Stomach (tissue), 9 donors: ENCODE data around the gene EPHB6. TPM values are rescaled to one million over a fixed set of nuclear protein-coding genes. Genes with fewer than 3 reads are reported as not detected.

Source experiments
- DNase-seq, 2 donors: peaks; one replicate each; pipeline versions ENCODE4 v3.0.0 to v3.0.0-alpha.2; 2013 to 2019
- H3K27ac ChIP-seq, 5 donors: fragments of 200-600 bp in 4 of 5; sonication (generic) in 4 of 5; one replicate each; pipeline ENCODE4 v1.5.1; 2013 to 2019; ENCODE audit warnings: mild to moderate bottlenecking in 1 of 5, moderate library complexity in 1 of 5
- H3K27me3 ChIP-seq, 3 donors: fragments of 200-600 bp; sonication (generic); one replicate each; pipeline ENCODE4 v1.5.1; 2017 to 2019; ENCODE audit warnings: mixed run types in 1 of 3
- H3K36me3 ChIP-seq, 4 donors: fragments of 200-600 bp; sonication (generic); 1 replicate in 3 of 4; 2 replicates in 1 of 4; pipeline ENCODE4 v1.5.1; 2016 to 2019
- H3K4me1 ChIP-seq, 4 donors: fragments of 200-600 bp; sonication (generic); one replicate each; pipeline ENCODE4 v1.5.1; 2016 to 2019
- H3K4me3 ChIP-seq, 4 donors: fragments of 200-600 bp; sonication (generic) in 3 of 4; one replicate each; pipeline ENCODE4 v1.5.1; 2016 to 2019; ENCODE audit warnings: mild to moderate bottlenecking in 1 of 4
- H3K9me3 ChIP-seq, 4 donors: fragments of 200-600 bp; sonication (generic); one replicate each; pipeline ENCODE4 v1.5.1; 2016 to 2019
- EP300 ChIP-seq: sonication (generic); formaldehyde crosslinking; IDR thresholded peaks from one replicate; pipeline ENCODE4 v1.6.1; 2017; ENCODE audit warnings: antibody characterized with exemption
- POLR2A ChIP-seq, 4 donors: fragments of 450-650 bp; IDR thresholded peaks; one replicate each; pipeline ENCODE4 v1.6.1; 2016; ENCODE audit warnings: antibody characterized with exemption in 4 of 4, control low read depth in 2 of 4, mild to moderate bottlenecking in 1 of 4, moderate library complexity in 1 of 4
- POLR2AphosphoS5 ChIP-seq, 3 donors: sonication (generic); formaldehyde crosslinking; IDR thresholded peaks; one replicate each; pipeline ENCODE4 v1.6.1; 2016; ENCODE audit warnings: antibody characterized with exemption in 3 of 3
- WGBS, 5 donors: extraction: QIAGEN DNeasy Blood & Tissue Kit in 3 of 5; methylation state at CpG; one replicate each; pipeline versions ENCODE4 v1.1.5 to v1.1.7; 2013 to 2018; 5-methylcytosine and 5-hydroxymethylcytosine counted together
- intact Hi-C: fragments of 100-400 bp; cut with DNase I; formaldehyde crosslinking; loops from one replicate; pipeline ENCODE4 v1.15.1; 2023; ENCODE audit warnings: low total_unique reads
- polyA plus RNA-seq, 3 donors: library from polyadenylated mRNA; stranded (reverse); fragments of 200-250 nt; gene quantifications; one replicate each; pipeline ENCODE4 v1.2.3, GENCODE V29; 2013
- total RNA-seq, 5 donors: library from RNA; depleted of rRNA; stranded (reverse); fragments of >200 nt; gene quantifications; one replicate each; pipeline versions ENCODE4 v1.1.0 to v1.2.3, GENCODE V29; 2014 to 2016
- TF ChIP-seq, protein P1 (sequence below), 7 experiments: fragments of 450-650 bp in 4 of 7; fragments of 200-600 bp in 3 of 7; sonication (generic) in 3 of 7; IDR thresholded peaks; one replicate each; pipeline ENCODE4 v1.5.1; 2016 to 2019; ENCODE audit warnings: antibody characterized with exemption in 7 of 7, control low read depth in 2 of 7, mild to moderate bottlenecking in 1 of 7
- donor health status: healthy with polysubstance abuse.
- donor health status: Bipolar disorder and iron deficiency.
- donor health status: healthy.

The EPHB6 gene
- total and polyA plus RNA-seq, 8 donors: 5.4 to 23.1 (median 8.1) TPM

DNA sequence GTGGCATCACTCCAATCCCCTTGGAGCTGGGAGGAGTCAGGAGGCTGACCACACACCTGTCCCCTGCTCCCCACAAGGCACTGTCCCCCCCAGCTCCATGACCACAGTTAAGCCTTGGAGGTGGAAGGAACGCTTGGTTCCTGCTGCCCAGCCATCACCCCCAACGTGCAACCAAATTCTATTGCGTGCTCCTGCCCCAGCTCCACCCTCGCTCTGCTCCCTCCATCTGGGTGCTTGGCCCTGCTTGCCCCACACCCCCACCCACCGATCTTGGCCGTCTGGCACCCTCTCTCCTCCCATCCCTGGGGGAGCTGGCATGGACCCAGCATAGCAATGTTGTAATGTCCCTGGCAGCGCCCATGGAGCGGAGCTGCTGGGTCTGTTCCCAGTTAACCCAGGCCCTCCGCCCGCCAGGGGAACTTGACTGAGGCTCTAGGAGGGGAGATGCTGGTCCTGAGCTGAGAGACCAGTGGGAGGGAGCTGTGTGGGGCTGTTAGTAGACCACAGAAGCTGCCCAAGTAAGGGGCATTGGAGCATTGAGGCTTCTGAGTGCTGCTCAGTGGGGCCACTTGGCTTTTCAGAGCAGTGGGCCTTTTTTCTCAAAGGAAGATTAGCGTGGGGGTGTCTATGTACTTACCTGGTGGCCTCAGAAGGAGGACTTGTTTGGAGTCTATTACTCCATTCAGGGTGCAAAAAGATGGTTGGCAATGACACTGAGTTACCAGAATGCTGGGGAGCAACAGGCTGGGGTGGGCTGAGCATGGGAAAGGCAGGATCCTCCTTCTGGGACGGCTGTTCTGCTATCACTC lies 1.1 kb downstream of the EPHB6 start:
- no peaks in the 10 kb centered on the region for H3K36me3 ChIP-seq
- TF ChIP-seq POLR2A (IDR thresholded peaks at IDR 0.05): no peak
- no peak for TF ChIP-seq POLR2AphosphoS5 (IDR thresholded peaks at IDR 0.05)
- TF ChIP-seq, protein P1, sequence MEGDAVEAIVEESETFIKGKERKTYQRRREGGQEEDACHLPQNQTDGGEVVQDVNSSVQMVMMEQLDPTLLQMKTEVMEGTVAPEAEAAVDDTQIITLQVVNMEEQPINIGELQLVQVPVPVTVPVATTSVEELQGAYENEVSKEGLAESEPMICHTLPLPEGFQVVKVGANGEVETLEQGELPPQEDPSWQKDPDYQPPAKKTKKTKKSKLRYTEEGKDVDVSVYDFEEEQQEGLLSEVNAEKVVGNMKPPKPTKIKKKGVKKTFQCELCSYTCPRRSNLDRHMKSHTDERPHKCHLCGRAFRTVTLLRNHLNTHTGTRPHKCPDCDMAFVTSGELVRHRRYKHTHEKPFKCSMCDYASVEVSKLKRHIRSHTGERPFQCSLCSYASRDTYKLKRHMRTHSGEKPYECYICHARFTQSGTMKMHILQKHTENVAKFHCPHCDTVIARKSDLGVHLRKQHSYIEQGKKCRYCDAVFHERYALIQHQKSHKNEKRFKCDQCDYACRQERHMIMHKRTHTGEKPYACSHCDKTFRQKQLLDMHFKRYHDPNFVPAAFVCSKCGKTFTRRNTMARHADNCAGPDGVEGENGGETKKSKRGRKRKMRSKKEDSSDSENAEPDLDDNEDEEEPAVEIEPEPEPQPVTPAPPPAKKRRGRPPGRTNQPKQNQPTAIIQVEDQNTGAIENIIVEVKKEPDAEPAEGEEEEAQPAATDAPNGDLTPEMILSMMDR (IDR thresholded peaks at IDR 0.05): no peak
- TF ChIP-seq EP300: no peak
- peak overlapping the region; percentile 64 to 77 (median 73) for H3K4me3 ChIP-seq
- intact Hi-C loops: no loop called here
- DNase-seq: peak; percentile 52 to 54
- H3K27me3 ChIP-seq: no peaks in the 10 kb centered on the region
- H3K9me3 ChIP-seq: no peaks in the 10 kb centered on the region
- no peak overlapping the region for H3K27ac ChIP-seq
- WGBS, 5 donors: 30 to 43% (median 37%) methylated on average over 12 of the region's 12 CpGs
- peaks cover 16 to 48% (median 33%) of the 10 kb centered on the region in 4 donors for H3K4me1 ChIP-seq

DNA sequence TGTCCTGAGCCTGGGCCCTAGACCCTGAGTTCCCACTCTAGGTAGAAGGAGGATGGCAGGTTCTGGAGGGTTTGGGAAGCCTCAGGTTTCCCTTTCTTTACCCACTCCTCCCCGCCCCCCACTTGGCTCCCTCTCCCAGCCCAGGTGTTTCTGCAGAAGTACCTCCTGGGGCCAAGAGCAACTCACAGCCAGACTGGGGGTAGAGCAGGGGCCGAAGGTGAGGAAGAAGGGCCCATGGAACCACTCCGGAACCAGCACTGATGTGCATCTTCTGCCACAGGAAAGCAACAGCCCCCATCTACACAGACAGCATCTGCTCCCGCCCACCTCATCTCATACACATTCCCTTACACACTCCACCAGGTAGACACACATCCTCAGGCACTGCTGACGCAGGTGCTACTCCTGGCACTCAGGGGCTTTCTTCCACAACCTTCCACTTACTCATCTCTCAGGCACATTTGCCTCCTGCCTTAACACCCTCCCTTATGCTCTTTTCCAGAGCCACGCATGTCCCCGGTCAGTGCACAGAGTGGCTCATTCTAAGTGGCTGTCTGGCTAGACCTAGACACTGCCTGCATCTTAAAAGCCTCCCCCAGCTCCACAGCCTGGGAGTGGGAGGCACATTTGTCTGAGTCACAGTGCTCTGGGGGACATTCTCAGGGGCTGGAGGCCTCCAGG lies 1.8 kb downstream of the EPHB6 start:
- Histone ChIP-seq H3K4me3 (no peak overlapping the region), H3K27me3 (no peaks in the 10 kb centered on the region), H3K4me1 (peaks cover 16 to 48% (median 33%) of the 10 kb centered on the region in 4 donors), H3K27ac (no peak overlapping the region), H3K9me3 (no peaks in the 10 kb centered on the region), H3K36me3 (no peaks in the 10 kb centered on the region)
- WGBS, 5 donors: 69 to 86% (median 77%) methylated on average over 6 to 7 of the region's 7 CpGs
- intact Hi-C loops: no loop called here
- TF ChIP-seq, protein P1 (IDR thresholded peaks at IDR 0.05): no peak
- no peak for TF ChIP-seq POLR2AphosphoS5 (IDR thresholded peaks at IDR 0.05)
- no peak for TF ChIP-seq EP300
- no peak for TF ChIP-seq POLR2A (IDR thresholded peaks at IDR 0.05)
- no peak for DNase-seq

DNA sequence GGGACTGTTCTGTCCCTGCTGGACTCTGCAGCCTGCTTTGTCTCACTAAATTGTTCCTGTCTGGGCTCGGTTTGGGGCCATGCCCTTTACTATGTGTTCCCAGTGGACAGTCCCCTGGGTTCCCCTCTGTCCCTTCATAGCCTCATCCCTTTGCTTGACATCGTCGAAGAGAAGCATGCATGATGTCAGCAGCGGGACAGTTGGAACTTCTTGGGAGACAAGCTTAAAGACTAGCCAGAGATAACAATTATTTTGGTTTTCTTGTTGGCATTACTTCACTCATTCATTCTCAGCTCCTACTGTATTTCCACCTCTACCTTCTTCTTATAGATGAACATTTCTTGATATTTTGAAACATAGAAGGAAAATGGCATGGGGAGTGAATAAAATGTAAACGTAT lies 2.7 kb downstream of the EPHB6 start:
- DNase-seq: no peak

DNA sequence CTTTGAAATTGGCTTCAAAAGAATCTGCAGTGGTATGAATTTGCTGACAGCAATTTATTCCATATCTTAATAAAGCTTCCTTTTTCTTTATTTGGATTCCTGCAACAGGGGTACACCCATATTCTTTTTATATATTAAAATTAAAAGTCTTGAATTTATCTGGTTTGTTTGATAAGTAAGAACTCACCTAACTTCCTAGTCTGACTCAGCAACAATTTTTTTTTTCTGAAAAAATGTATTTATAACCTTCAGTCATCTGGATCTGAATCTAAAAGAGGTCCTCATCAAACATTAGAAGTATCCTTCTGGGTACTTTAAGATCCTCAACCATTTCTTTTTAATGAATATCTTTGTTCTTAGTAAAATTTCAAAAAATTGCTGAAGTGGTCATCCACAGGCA lies 4.5 kb downstream of the EPHB6 start:
- no peak for DNase-seq
- Histone ChIP-seq H3K27ac (no peak overlapping the region), H3K4me3 (no peak overlapping the region), H3K9me3 (no peaks in the 10 kb centered on the region), H3K4me1 (peaks cover 12 to 40% (median 24%) of the 10 kb centered on the region in 4 donors), H3K36me3 (peaks cover 4 to 25% (median 20%) of the 10 kb centered on the region in 4 donors), H3K27me3 (no peaks in the 10 kb centered on the region)
- intact Hi-C loops: no loop called here
- no peak for TF ChIP-seq EP300
- TF ChIP-seq POLR2AphosphoS5 (IDR thresholded peaks at IDR 0.05): no peak
- TF ChIP-seq POLR2A (IDR thresholded peaks at IDR 0.05): no peak
- TF ChIP-seq, protein P1 (IDR thresholded peaks at IDR 0.05): no peak

More for the DNA sequence above, 2.7 kb downstream of the EPHB6 start:
- Histone ChIP-seq H3K9me3 (no peaks in the 10 kb centered on the region), H3K4me3 (no peak overlapping the region), H3K27ac (no peak overlapping the region), H3K36me3 (peaks cover 0 to 8% (median 4%) of the 10 kb centered on the region in 4 donors), H3K4me1 (peaks cover 16 to 48% (median 33%) of the 10 kb centered on the region in 4 donors), H3K27me3 (no peaks in the 10 kb centered on the region)
- intact Hi-C loops: no loop called here
- TF ChIP-seq, protein P1 (IDR thresholded peaks at IDR 0.05): no peak
- TF ChIP-seq POLR2A (IDR thresholded peaks at IDR 0.05): no peak
- no peak for TF ChIP-seq POLR2AphosphoS5 (IDR thresholded peaks at IDR 0.05)
- TF ChIP-seq EP300: no peak
- 76 to 84% (median 81%) methylated on average over 5 of the region's 5 CpGs for WGBS, 5 donors
